Calu3 (cell line): Measurements from ENCODE around the gene HACD2. TPM values are rescaled to one million over a fixed set of nuclear protein-coding genes. Genes with fewer than 3 reads are reported as not detected.

Experiments used
- BruUV-seq: library from RNA; stranded (reverse); fragments of 400-500 nt; replicated peaks from 2 replicates; lab custom pipeline; 2021; lab: Mats Ljungman, UMichigan
- CTCF ChIA-PET: fragments of 300-600 bp; sonication (Branson Sonifier 250); formaldehyde crosslinking; loops from one replicate; lab custom pipeline; 2022; ENCODE audit warnings: antibody characterized with exemption; lab: Charles Lee
- DNase-seq: peaks from one replicate; pipeline ENCODE4 v3.0.0; 2022
- H3K27ac Mint-ChIP-seq: one replicate; pipeline ENCODE4 v1.8.0; 2022; ENCODE audit warnings: mixed read lengths; ENCODE audit not compliant: unreplicated experiment
- H3K27me3 Mint-ChIP-seq: one replicate; pipeline ENCODE4 v1.8.0; 2022; ENCODE audit warnings: mixed read lengths; ENCODE audit not compliant: unreplicated experiment
- H3K36me3 Mint-ChIP-seq: one replicate; pipeline ENCODE4 v1.8.0; 2022; ENCODE audit warnings: mild to moderate bottlenecking, moderate library complexity, mixed read lengths; ENCODE audit not compliant: insufficient read depth, unreplicated experiment
- H3K4me1 Mint-ChIP-seq: one replicate; pipeline ENCODE4 v1.8.0; 2022; ENCODE audit warnings: mild to moderate bottlenecking, low read depth, mixed read lengths; ENCODE audit not compliant: unreplicated experiment
- H3K4me3 Mint-ChIP-seq: one replicate; pipeline ENCODE4 v1.8.0; 2022; ENCODE audit warnings: mild to moderate bottlenecking, low read depth, moderate library complexity, mixed read lengths; ENCODE audit not compliant: unreplicated experiment
- H3K9me3 Mint-ChIP-seq: one replicate; pipeline ENCODE4 v1.8.0; 2022; ENCODE audit warnings: low read depth, mixed read lengths; ENCODE audit not compliant: unreplicated experiment
- intact Hi-C: fragments of 100-400 bp; cut with micrococcal nuclease; formaldehyde crosslinking; loops from one replicate; pipeline ENCODE4 v1.10.0; 2022; ENCODE audit not compliant: unreplicated experiment
- total RNA-seq: library from RNA; stranded (reverse); gene quantifications from 2 replicates; pipeline ENCODE4 v1.2.3, GENCODE V29; 2022
- TF ChIP-seq, protein P1 (sequence below): fragments of 200-600 bp; IDR thresholded peaks from one replicate; pipeline ENCODE4 v1.8.0; 2022; ENCODE audit warnings: antibody characterized with exemption; ENCODE audit not compliant: unreplicated experiment

The HACD2 gene
- total RNA-seq, 1 experiment from 2014 or later = 69.0 TPM

DNA sequence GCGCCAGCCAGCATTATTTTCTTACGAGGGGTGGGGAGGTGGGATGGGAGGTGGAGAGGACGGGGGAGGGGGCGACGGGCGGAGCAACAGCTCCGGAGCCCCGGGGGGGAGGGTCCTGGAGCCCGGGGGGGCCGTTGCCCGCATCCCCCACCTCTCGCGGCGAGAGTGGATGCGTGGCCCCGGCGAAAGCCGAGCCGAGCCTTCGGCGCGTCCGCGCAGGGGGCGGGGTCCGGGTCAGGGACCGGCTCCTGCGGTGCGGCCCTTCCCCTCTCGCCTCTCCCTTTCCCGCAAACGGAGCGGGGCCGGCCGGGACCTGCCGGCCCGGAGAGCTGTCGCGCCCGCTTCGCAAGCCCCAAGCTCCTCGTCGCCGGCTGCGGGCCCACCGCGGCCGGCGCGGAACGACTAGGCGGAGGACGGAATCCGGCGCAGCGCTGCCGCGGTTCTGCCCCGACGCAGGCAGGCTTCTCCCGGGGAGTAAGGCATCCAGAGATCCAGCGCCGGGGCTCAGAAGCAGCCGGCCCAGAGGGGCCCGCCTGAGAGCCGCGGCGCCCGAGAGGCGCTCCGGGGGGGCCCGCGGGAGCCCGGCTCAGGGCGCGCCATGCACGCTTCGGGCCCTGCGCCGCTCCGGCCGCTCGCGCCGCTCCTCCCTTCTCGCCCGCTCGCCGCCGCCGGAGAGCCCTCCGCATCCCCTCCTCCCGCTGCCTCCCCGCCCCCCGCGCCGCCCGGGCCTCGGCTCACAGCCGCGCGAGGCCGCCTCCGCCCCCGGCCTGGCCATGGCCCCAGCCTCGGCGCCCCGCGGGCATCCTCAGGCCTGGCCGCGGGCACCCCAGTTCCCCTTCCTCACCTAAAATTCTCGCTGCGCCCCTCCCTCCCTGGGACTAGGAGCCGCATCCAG is 135.5 kb downstream of the HACD2 start:
- H3K36me3 Mint-ChIP-seq = peaks cover 10% of the 10 kb centered on the region
- H3K9me3 Mint-ChIP-seq = no peaks in the 10 kb centered on the region
- intact Hi-C loops = no loop called here
- H3K4me3 Mint-ChIP-seq = peak overlapping the region; percentile 68
- CTCF ChIA-PET = interaction anchor here (0.6 to 1.1 kb wide), 3 partner anchors 40 to 983 kb away, joined by 3 to 6 read pairs (median 3); no protein-coding TSS in a partner anchor
- TF ChIP-seq, protein P1, sequence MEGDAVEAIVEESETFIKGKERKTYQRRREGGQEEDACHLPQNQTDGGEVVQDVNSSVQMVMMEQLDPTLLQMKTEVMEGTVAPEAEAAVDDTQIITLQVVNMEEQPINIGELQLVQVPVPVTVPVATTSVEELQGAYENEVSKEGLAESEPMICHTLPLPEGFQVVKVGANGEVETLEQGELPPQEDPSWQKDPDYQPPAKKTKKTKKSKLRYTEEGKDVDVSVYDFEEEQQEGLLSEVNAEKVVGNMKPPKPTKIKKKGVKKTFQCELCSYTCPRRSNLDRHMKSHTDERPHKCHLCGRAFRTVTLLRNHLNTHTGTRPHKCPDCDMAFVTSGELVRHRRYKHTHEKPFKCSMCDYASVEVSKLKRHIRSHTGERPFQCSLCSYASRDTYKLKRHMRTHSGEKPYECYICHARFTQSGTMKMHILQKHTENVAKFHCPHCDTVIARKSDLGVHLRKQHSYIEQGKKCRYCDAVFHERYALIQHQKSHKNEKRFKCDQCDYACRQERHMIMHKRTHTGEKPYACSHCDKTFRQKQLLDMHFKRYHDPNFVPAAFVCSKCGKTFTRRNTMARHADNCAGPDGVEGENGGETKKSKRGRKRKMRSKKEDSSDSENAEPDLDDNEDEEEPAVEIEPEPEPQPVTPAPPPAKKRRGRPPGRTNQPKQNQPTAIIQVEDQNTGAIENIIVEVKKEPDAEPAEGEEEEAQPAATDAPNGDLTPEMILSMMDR = no peak
- H3K4me1 Mint-ChIP-seq = peaks cover 7% of the 10 kb centered on the region
- no TSS peak for BruUV-seq
- H3K27ac Mint-ChIP-seq = no peak overlapping the region
- H3K27me3 Mint-ChIP-seq = peaks cover 71% of the 10 kb centered on the region
- peak; percentile 29 for DNase-seq

DNA sequence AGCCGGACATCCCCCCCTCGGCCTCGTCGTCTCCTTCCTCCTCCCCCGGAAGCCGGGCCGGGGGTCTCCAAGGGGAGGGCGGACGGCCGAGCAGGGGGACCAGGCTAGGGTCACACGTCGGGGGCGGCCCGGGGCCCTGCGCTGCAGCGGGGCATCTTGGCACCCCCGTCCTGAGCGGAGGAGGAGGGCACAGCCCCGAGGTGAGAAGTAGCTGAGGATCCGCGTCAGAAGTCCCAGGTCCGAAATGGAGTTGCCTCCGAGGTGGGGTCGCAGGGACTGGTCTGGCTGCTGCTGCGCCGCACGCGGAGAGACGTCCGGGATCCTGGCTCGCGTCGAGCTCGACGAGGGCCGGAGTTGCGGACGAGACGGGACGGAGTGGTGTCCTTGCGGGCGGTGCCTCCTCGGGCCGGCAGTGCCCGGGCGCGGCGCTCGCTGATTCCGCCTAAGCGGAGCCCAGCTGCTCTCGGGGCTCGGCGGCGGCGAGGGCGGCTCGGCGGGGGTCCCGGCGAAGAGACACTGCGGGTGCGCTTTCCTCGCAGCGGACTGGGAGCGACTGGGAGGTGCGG is 136.2 kb downstream of the HACD2 start, which contains the start of gene ADCY5:
Gene ADCY5 (minus strand): TSS at position 555 of the 566 bp plus-strand sequence. CDS start 545 bp downstream, at position 10.
- Mint-ChIP-seq H3K27me3 (peaks cover 71% of the 10 kb centered on the region), H3K36me3 (peaks cover 10% of the 10 kb centered on the region), H3K4me3 (peak within 1 kb of the TSS; percentile 68), H3K27ac (no peak within 1 kb of the TSS), H3K4me1 (peaks cover 7% of the 10 kb centered on the region), H3K9me3 (no peaks in the 10 kb centered on the region)
- TF ChIP-seq, protein P1 = no peak
- peak; percentile 19 for DNase-seq
- CTCF ChIA-PET = interaction anchor here (0.6 to 1.1 kb wide), 2 partner anchors 39 to 290 kb away, joined by 3 to 6 read pairs; no protein-coding TSS in a partner anchor
- intact Hi-C loops = no loop called here
- no TSS peak for BruUV-seq

DNA sequence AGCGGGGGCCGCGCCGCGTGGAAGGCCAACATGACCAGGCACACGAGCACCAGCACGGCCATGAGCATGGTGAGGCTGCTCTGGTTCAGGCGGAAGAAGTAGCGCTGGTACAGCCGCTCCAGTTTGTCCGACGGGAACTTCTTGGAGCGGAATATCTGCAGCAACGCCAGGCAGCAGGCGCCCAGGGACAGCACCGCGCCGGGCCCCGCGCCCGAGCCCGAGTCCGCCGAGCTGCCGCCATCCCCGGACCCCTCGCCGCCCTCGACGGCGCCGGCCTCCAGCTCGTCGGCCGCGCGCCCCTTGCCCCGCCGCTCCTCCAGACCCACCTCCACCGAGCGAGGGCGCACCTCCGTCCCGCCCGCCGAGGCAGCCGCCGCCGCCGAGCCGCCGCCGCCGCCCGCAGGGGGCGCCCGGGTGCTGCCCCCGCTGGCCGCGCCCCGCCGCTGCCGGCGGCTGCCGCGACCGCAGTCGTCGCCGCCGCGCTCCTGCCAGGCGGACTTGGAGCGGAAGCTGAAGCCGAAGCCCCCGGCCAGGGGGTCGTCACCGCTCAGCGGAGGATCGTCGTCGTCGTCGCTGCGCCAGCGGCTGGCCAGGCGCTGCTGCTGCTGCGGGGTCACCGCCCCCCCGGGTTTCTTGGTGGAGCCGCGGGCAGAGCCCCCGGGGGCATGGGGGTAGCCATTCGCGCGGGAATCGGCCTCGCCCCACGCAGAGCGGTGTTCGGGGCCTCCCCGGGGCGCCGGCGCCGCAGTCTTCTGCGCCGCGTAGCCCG is 136.9 kb downstream of the HACD2 start:
- Mint-ChIP-seq H3K27me3 (peaks cover 71% of the 10 kb centered on the region), H3K4me1 (peaks cover 7% of the 10 kb centered on the region), H3K27ac (no peak overlapping the region), H3K36me3 (peaks cover 10% of the 10 kb centered on the region), H3K9me3 (no peaks in the 10 kb centered on the region), H3K4me3 (peak overlapping the region; percentile 68)
- DNase-seq = peak; percentile 80
- TF ChIP-seq, protein P1 = peak; percentile 50
- BruUV-seq = no TSS peak
- intact Hi-C loops = no loop called here
- CTCF ChIA-PET = interaction anchor here (1.0 to 2.0 kb wide), 3 partner anchors 34 to 38 kb away, joined by 3 to 7 read pairs (median 6); no protein-coding TSS in a partner anchor

DNA sequence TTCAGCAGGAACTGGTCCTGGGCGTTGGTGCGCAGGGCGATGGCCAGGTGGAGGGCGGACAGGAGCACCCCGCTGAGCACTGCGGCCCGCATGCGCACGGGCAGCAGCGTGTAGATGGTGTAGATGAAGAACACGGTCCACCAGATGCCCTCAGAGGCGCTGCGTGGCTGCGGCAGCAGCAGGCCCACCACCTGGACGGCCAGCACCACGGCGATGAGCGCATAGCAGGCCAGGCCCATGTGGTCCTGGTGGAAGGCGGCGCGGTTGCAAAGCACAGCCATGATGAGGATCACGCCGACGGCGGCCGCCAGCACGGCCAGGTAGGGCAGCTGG is 137.5 kb downstream of the HACD2 start:
- intact Hi-C loops = no loop called here
- CTCF ChIA-PET = interaction anchor here (1.0 to 2.0 kb wide), 2 partner anchors 35 to 38 kb away, joined by 3 to 7 read pairs; no protein-coding TSS in a partner anchor
- Mint-ChIP-seq H3K27ac (peak overlapping the region; percentile 20), H3K4me1 (peaks cover 7% of the 10 kb centered on the region), H3K9me3 (no peaks in the 10 kb centered on the region), H3K4me3 (peak overlapping the region; percentile 56), H3K36me3 (peaks cover 10% of the 10 kb centered on the region), H3K27me3 (peaks cover 73% of the 10 kb centered on the region)
- BruUV-seq = no TSS peak
- TF ChIP-seq, protein P1 = no peak
- DNase-seq = no peak
